Keratinocyte (primary cell): Measurements from ENCODE around the gene MAS1L. TPM values are rescaled to one million over a fixed set of nuclear protein-coding genes. Genes with fewer than 3 reads are reported as not detected.

Source experiments
- DNase-seq: peaks from one replicate; pipeline ENCODE4 v3.0.0-alpha.2; 2011; ENCODE audit warnings: low read depth, missing footprints, low spot score
- FAIRE-seq: peaks from 2 replicates; lab custom pipeline; 2011; peaks lifted over from hg19 to GRCh38; lab: Jason Lieb, UNC
- H2AFZ ChIP-seq: 2 replicates; pipeline ENCODE4 v1.6.0; 2012; ENCODE audit warnings: low read length, control low read depth, inconsistent platforms; ENCODE audit not compliant: control insufficient read depth
- H3K27ac ChIP-seq: 2 replicates; pipeline ENCODE4 v1.5.1; 2011; ENCODE audit warnings: low read length; ENCODE audit not compliant: control insufficient read depth, insufficient read depth
- H3K27me3 ChIP-seq: 3 replicates; pipeline ENCODE4 v1.6.0; 2011; ENCODE audit warnings: low read length; ENCODE audit not compliant: control insufficient read depth, insufficient read depth; ENCODE audit errors: extremely low read depth
- H3K36me3 ChIP-seq, 2 experiments: 2 replicates in 1 of 2; 3 replicates in 1 of 2; pipeline ENCODE4 v1.5.1; 2011; ENCODE audit warnings: low read length in 2 of 2, mild to moderate bottlenecking in 1 of 2; ENCODE audit not compliant: control insufficient read depth in 2 of 2, insufficient read depth in 2 of 2; ENCODE audit errors: extremely low read depth in 1 of 2
- H3K4me1 ChIP-seq: 3 replicates; pipeline ENCODE4 v1.5.1; 2011; ENCODE audit warnings: low read length; ENCODE audit not compliant: control insufficient read depth, insufficient read depth; ENCODE audit errors: extremely low read depth
- H3K4me2 ChIP-seq: 3 replicates; pipeline ENCODE4 v1.6.0; 2011; ENCODE audit warnings: low read depth, low read length; ENCODE audit not compliant: control insufficient read depth, insufficient read depth; ENCODE audit errors: extremely low read depth
- H3K4me3 ChIP-seq, 3 experiments: fragments of 200-600 bp in 1 of 3; sonication (generic) in 1 of 3; 2 replicates in 2 of 3; 3 replicates in 1 of 3; pipeline ENCODE4 v1.5.1; 2011 to 2016; ENCODE audit warnings: low read length in 3 of 3, mild to moderate bottlenecking in 3 of 3, control low read depth in 2 of 3, inconsistent platforms in 1 of 3, low read depth in 1 of 3, mixed read lengths in 1 of 3, mixed run types in 1 of 3, moderate library complexity in 1 of 3; ENCODE audit not compliant: control insufficient read depth in 2 of 3, insufficient read depth in 2 of 3; ENCODE audit errors: extremely low read depth in 1 of 3
- H3K79me2 ChIP-seq: 2 replicates; pipeline ENCODE4 v1.6.0; 2012; ENCODE audit warnings: low read length; ENCODE audit not compliant: control insufficient read depth, insufficient read depth
- H3K9ac ChIP-seq: 3 replicates; pipeline ENCODE4 v1.6.0; 2011; ENCODE audit warnings: low read length; ENCODE audit not compliant: control insufficient read depth, insufficient read depth; ENCODE audit errors: extremely low read depth
- H3K9me1 ChIP-seq: 3 replicates; pipeline ENCODE4 v1.6.0; 2011; ENCODE audit warnings: low read length; ENCODE audit not compliant: control insufficient read depth, insufficient read depth; ENCODE audit errors: extremely low read depth
- H3K9me3 ChIP-seq: 2 replicates; pipeline ENCODE4 v1.5.1; 2012; ENCODE audit warnings: low read depth, low read length; ENCODE audit not compliant: control insufficient read depth
- H4K20me1 ChIP-seq: 3 replicates; pipeline ENCODE4 v1.6.0; 2011; ENCODE audit warnings: low read length; ENCODE audit not compliant: control insufficient read depth, insufficient read depth; ENCODE audit errors: extremely low read depth
- CTCF ChIP-seq, 3 experiments: IDR thresholded peaks in 1 of 3; conservative IDR thresholded peaks in 1 of 3; optimal IDR thresholded peaks in 1 of 3; 2 replicates in 2 of 3; 3 replicates in 1 of 3; pipeline versions ENCODE3 to v1.5.1; 2011; ENCODE audit warnings: low read length in 3 of 3, mild to moderate bottlenecking in 3 of 3, moderate library complexity in 2 of 3, control low read depth in 1 of 3, inconsistent platforms in 1 of 3; ENCODE audit not compliant: insufficient read depth in 2 of 3; ENCODE audit errors: extremely low read depth in 1 of 3
- EZH2 ChIP-seq: IDR thresholded peaks from one replicate; pipeline ENCODE4 v1.6.1; 2012; ENCODE audit warnings: inconsistent platforms, mild to moderate bottlenecking, low read length, moderate library complexity
- dilution Hi-C: fragments of 300-500 bp; cut with MboI; formaldehyde crosslinking; loops from one replicate; pipeline ENCODE4 v1.7.0; 2020; ENCODE audit warnings: low sequenced_read_pairs; ENCODE audit not compliant: extremely low pct_ligation_motif_present
- polyA plus RNA-seq, 5 experiments: library from polyadenylated mRNA; depleted of rRNA in 3 of 5; stranded (reverse) in 3 of 5; stranded (forward) in 1 of 5; unstranded in 1 of 5; fragments of >200 nt; gene quantifications; 1 replicate in 1 of 5; 2 replicates in 3 of 5; 3 replicates in 1 of 5; pipeline versions ENCODE4 v1.2.1 to v1.2.3, GENCODE V29; 2011 to 2012; ENCODE audit warnings: missing spikeins in 2 of 5, low read depth in 1 of 5, low replicate concordance in 1 of 5

Gene MAS1L
- polyA plus RNA-seq, 1 donor (not counting 4 experiments of a cell fraction or from before 2014, with no cell fraction given) = not detected

GRCh38 chr6:29517728-29518440, 30.1 kb upstream of the MAS1L start:
- dilution Hi-C loops = no loop called here
- no peak for FAIRE-seq
- DNase-seq = no peak

GRCh38 chr6:29517245-29517644, 29.5 kb upstream of the MAS1L start:
- H3K9me1 ChIP-seq = no peaks in the 10 kb centered on the region
- dilution Hi-C loops = no loop called here
- no peak overlapping the region for H2AFZ ChIP-seq
- no peaks in the 10 kb centered on the region for H4K20me1 ChIP-seq
- H3K27me3 ChIP-seq = no peaks in the 10 kb centered on the region
- H3K9ac ChIP-seq = no peak overlapping the region
- H3K36me3 ChIP-seq = no peaks in the 10 kb centered on the region
- TF ChIP-seq CTCF (optimal IDR thresholded peaks at IDR 0.05 in 1 of 3, IDR thresholded peaks at IDR 0.05 in 1 of 3, conservative IDR thresholded peaks at IDR 0.05 in 1 of 3; ENCODE audit: extremely low read depth in 1 of 3, insufficient read depth in 2 of 3, low read length in 3 of 3) (peak in 1 of 3 experiments; percentile 35), EZH2 (no peak)
- FAIRE-seq (no peak), DNase-seq (no peak)
- no peak overlapping the region for H3K4me3 ChIP-seq
- no peak overlapping the region for H3K27ac ChIP-seq
- H3K9me3 ChIP-seq = no peaks in the 10 kb centered on the region
- no peaks in the 10 kb centered on the region for H3K79me2 ChIP-seq
- peaks cover 8% of the 10 kb centered on the region for H3K4me1 ChIP-seq
- H3K4me2 ChIP-seq = no peak overlapping the region

More at GRCh38 chr6:29517728-29518440, 30.1 kb upstream of the MAS1L start:
- Histone ChIP-seq H3K9me1 (no peaks in the 10 kb centered on the region), H2AFZ (no peak overlapping the region), H3K27ac (no peak overlapping the region), H3K36me3 (no peaks in the 10 kb centered on the region), H3K4me3 (no peak overlapping the region), H3K4me1 (peaks cover 8% of the 10 kb centered on the region), H3K9ac (no peak overlapping the region), H3K9me3 (no peaks in the 10 kb centered on the region), H3K27me3 (no peaks in the 10 kb centered on the region), H3K4me2 (no peak overlapping the region), H4K20me1 (no peaks in the 10 kb centered on the region), H3K79me2 (no peaks in the 10 kb centered on the region)
- TF ChIP-seq CTCF (optimal IDR thresholded peaks at IDR 0.05 in 1 of 3, IDR thresholded peaks at IDR 0.05 in 1 of 3, conservative IDR thresholded peaks at IDR 0.05 in 1 of 3; ENCODE audit: extremely low read depth in 1 of 3, insufficient read depth in 2 of 3, low read length in 3 of 3) (no peak), EZH2 (no peak)
